ENCODE data around the gene ESRRG.

Gene ESRRG

GRCh38 chr1:216499581-216500272 is 223.5 kb downstream of the ESRRG start:
- no peak for DNase-seq

DNA sequence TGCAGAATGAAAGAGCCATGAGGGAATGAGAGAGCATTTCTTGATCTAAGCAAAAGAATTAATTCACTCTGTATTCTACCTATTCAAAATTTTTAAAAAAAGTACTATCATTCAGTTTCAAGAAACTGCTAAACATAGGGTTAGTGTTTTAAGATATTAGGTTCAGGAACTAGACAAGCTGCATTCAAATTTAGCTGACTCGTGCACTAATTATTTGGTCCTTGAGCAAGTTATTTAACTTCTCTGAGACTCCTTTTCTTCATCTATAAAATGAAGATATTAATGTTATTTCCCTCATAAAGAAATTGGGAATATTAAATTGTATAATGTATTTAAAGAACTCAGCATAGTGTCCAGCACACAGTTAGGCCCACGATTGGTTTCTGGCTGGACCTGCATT is 225.0 kb downstream of the ESRRG start:
- no peak for DNase-seq

DNA sequence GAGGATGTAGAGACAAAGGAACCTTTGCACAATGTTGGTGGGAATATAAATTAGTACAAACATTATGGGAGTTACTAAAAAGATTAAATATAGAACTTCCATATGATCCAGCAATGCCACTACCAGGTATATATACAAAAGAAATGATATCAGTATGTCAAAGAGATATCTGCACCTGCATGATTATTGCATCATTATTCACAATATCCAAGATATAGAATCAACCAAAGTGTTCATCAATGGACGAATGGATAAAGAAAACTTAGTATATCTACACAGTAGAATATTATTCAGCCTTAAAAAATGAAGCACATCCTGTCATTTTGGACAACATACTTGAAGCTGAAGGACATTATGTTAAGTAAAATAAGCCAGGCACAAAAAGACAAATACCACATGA is 238.2 kb downstream of the ESRRG start:
- no peak for DNase-seq

DNA sequence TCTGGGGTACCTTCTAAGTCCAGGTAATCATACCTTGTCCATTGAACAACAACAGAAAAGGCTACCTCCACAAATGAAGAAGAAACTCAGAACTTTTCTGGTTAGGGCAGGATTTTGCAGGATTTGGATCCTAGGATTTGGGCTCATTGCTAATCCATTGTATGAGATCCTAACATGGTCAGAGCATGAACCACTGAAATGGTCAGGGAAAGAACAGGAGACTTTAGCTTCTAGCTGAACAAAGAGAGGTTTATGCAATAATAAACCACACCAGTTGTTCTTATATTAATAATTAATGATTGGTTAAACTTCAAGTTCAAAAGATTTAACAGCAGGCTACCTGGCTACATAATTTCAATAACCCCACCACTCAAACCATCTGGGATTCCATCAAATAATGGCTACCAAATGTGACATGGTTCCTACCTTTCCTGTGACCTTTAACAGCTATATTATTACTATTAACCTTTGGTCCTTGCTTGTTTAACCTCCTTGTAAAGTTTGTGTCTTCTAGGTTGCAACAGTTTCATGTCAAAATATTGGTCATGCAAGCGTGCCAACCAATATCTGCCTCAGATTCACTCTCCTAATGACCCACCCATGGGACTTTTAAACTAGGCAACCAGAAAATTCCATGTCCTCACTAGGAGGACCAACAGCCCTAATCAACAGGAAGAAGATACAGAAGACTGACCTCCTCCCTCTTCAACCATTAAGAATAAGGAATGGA is 239.4 kb downstream of the ESRRG start:
- DNase-seq: no peak

GRCh38 chr1:216482620-216483019 is 240.6 kb downstream of the ESRRG start:
- DNase-seq: no peak

DNA sequence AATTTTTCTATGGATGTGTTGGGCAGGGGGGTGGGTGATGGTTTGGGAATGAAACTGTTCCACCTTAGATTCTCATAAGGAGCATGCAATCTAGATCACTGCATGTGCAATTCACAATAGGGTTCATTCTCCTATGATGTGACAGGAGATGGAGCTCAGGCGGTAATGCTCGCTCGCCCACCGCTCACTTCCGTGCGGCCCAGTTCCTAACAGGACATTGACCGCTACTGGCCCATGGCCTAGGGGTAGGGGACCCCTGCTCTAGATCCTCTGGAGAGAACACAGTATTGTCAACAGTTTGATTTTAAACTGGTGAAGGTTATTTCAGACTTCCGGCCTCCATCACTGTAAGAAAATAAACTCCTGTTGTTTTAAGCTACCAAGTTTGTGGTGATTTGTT is 245.0 kb downstream of the ESRRG start:
- DNase-seq: no peak

GRCh38 chr1:216476341-216476740 is 246.9 kb downstream of the ESRRG start:
- no peak for DNase-seq

DNA sequence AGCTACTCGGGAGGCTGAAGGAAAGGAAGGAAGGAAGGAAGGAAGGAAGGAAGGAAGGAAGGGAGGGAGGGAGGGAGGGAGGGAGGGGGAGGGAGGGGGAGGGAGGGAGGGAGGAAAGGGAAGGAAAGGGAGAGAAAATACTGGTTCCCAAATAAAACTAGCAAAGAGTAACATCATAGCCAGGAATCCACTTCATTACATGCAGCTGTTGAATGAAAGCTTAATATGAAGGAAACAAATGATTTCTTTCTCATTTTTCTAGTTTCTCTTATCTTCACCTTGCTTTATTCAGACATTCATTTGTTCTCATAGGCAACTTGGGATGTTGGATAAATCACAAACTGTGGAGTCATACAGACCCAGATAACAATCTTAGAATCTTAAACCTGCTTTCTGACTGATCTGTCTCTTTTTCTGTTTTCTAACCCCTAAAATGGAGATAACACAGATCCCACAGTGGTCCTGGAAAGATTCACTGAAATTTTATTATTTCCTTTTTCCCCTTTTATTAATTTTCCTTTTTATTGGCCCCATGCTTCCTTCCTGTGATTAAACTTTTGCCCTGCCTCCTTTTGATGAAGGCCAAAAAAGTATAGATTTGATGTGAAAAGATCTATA is 247.5 kb downstream of the ESRRG start:
- no peak for DNase-seq

DNA sequence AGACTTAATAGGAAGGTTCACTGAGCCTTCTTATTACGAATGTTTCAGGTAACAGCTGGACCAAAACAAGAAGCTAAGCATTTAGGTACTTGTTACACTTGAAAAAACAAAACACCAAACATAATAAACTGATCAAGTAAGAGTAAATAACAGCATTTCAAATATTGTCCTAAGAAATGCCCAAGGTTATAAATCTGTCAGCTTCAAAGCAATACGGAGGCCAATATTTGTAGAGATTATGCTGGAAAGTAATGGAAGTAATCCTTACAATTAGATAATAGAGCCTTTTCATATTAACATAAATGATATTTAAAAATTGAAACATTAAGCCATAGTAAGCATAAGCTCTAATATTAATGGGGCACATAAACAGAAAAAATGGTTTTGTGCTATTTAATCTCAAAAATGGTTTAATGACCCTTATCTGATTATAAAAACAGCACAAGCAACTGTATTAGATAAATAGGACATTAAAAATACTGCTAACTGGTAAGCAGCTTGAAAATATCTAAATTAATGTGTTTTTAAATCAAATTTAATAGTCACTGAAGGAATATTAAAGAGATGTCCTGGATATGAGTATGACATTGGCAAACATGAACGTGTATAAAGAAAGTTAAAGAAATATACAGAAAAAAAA is 256.9 kb downstream of the ESRRG start:
- DNase-seq: no peak

GRCh38 chr1:216464489-216464888 is 258.7 kb downstream of the ESRRG start:
- no peak for DNase-seq

DNA sequence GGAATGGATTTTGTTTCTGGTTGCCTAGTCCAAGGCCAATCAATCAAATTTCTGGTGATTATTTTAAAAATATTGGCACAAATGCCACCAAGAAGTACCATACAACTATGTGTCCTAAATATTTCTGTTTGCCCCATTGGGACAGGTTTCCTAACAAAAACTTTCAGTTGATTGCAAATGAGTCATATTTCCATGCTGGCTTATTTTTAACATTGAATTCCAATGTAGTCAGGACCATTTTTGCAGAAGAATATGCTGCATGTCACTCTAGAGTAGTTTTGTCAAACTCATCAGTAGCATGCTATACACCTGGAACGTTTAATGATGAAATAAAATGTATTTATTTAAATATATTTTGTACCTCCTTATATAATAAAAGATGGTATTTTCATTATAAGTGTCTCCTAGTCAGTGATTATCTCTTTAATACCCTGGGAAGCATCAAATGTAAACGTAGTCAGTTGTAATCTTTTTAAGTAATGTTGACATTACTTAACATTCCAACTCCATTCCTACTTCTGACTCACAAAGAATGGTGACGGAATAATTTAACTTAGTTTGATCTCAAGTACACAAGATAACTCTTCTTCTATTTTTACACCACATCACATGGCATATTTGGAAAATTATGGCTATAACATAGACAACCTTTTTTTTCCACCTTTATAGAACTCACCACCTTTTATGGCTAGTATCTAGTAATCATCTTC is 261.0 kb downstream of the ESRRG start:
- no peak for DNase-seq

- no peak for DNase-seq
Measured at GRCh38 chr1:216461466-216461865, 261.8 kb downstream of the ESRRG start.

DNA sequence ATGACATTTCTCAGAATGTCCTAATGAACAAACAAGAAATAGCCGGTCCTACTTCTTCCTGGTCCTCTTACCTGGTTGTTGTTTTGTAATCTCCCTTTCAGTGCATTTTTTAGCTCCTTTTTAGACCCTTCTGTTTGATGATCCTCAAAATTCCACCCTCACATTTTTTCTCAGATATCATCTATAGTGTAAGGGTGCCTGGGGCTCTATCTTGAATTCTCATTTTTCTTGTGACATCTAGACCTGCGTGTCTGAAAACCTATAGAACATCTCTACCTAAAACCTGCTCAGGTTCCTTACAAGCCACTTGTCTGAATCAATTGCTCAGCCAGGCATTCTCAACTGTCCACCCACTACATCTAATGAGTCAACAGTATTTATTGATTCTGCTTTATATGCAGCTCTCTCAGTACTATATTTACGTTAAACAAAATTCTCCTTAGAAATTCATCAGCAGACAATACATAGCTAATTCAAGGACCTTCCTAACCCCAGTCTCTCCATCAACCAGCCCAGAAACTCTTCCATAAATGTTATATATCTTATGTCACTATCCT is 263.5 kb downstream of the ESRRG start:
- DNase-seq: no peak

DNA sequence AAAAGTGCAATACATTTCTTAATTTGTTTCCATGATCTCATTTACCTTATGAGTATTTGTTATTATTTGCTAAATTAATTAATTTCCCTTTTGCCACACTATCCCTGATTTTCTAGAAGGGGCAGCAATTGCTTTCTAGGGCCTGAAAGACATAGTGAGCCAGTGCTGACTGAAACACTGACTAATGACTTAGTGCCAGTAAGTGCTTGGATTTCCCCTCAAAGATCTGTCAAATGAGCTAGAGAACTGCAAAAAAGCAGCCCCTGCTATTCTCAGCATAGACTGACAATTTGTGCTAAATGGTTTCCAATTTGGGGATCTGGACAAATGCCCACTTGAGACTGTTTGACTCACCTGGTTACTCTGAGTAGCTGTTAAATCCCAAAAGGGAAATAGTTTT is 264.4 kb downstream of the ESRRG start:
- no peak for DNase-seq

DNA sequence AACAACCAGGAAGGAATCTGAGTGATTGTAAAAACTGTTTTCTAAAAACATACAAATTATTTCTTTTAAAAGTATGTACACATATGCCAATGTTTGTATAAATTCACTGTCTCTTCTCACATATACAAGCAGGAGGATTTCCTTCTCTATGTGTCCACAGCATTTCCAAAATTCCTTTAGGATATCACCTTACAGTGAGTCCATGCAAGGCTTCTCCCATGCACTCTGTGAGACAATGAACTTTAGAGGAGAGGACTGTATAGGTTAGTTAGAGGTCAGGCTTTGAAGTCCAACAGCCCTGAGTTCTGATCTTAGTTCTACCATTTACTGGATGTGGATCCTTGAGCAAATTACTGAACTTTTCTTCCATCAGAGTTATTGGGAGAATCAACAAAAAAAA is 265.9 kb downstream of the ESRRG start:
- DNase-seq: no peak

DNA sequence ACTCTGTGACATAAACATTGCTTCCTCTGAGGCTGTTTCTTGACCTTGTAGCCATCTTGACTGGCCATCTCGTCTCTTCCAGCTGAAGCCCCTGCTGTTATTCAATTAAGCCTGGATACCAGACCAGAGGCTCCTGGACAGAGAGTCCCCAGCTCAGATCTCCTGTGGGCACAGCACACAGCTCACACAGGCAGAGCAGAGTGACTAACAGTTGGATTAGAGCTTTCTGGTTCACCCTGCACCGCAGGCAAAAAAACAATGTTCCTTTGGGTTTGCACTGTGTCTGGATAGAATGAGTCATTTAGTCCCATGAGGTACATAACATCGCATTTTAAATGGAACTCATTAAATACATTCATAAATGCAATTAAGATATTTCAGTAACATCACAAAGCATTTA is 266.5 kb downstream of the ESRRG start:
- DNase-seq: no peak

DNA sequence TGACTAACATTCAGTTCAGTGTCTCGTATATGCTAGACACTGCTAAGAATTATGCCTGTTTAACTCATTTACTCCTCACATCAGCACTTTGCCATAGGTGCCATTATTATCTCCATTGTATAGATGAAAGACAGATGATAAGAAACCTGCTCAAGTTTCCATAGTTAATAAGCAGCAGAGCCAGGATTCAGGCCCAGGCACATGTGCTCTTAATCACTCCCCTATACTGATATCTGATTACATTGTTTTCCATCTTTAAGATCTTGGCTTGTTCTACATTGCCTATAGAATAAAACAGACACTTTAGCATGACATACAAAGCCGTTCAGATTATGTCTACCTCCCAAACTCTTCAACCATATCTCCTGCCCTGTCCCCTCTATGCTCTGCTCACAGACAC is 269.5 kb downstream of the ESRRG start:
- no peak for DNase-seq

All from CD4-positive, alpha-beta T cell treated with Interleukin-17A for 4 hours (primary cell).